K562 (cell line): ENCODE data around the gene YBX3.

Experiments
- NRF1 ChIP-seq, 2 experiments: fragments of 450-650 bp; IDR thresholded peaks in 1 of 2; conservative IDR thresholded peaks in 1 of 2; 2 replicates each; pipeline ENCODE4 v1.6.1; 2014; ENCODE audit warnings: mild to moderate bottlenecking in 2 of 2
- SMARCC2 ChIP-seq: fragments of 450-650 bp; IDR thresholded peaks from 2 replicates; pipeline ENCODE4 v1.6.1; 2017; ENCODE audit warnings: antibody characterized with exemption, moderate library complexity, mild to moderate bottlenecking, low read depth
- TF ChIP-seq, protein P1 (sequence below): IDR thresholded peaks from 2 replicates; pipeline ENCODE4 v1.6.1; 2014; ENCODE audit warnings: antibody characterized with exemption
- TF ChIP-seq, protein P2 (sequence below), 3 experiments: IDR thresholded peaks in 2 of 3; conservative IDR thresholded peaks in 1 of 3; 2 replicates each; pipeline ENCODE4 v1.5.1; 2011 to 2012; ENCODE audit warnings: low read length in 3 of 3, mild to moderate bottlenecking in 3 of 3, control low read depth in 2 of 3, improper control_type of control experiment in 1 of 3, inconsistent platforms in 1 of 3, low read depth in 1 of 3, mixed read lengths in 1 of 3, moderate library complexity in 1 of 3; ENCODE audit not compliant: insufficient read depth in 2 of 3
- TF ChIP-seq, protein P3 (sequence below): fragments of 150-350 bp; IDR thresholded peaks from 2 replicates; pipeline ENCODE4 v1.6.1; 2014; ENCODE audit warnings: low read depth, mild to moderate bottlenecking, low read length, borderline replicate concordance

DNA sequence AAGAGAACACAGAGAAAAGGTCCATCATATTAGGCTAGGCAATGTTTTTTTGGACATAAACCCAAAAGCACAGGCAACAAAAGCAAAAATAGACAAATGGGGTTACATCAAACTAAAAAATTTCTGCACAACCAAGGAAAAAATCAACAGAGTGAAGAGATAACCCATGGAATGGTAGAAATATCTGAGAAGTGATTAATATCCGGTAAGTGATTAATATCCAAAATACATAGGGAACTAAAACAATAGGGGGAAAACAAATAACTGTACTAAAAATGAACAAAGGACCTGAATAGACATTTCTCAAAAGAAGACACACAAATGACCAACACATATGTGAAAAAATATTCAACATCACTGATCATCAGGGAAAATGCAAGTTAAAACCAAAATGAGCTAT lies 53.6 kb downstream of the YBX3 start:
- TF ChIP-seq, protein P1, sequence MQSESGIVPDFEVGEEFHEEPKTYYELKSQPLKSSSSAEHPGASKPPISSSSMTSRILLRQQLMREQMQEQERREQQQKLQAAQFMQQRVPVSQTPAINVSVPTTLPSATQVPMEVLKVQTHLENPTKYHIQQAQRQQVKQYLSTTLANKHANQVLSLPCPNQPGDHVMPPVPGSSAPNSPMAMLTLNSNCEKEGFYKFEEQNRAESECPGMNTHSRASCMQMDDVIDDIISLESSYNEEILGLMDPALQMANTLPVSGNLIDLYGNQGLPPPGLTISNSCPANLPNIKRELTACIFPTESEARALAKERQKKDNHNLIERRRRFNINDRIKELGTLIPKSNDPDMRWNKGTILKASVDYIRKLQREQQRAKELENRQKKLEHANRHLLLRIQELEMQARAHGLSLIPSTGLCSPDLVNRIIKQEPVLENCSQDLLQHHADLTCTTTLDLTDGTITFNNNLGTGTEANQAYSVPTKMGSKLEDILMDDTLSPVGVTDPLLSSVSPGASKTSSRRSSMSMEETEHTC, result no peak
- TF ChIP-seq SMARCC2 (no peak), NRF1 (conservative IDR thresholded peaks at IDR 0.05 in 1 of 2, IDR thresholded peaks at IDR 0.05 in 1 of 2) (no peak)
- TF ChIP-seq, protein P2, sequence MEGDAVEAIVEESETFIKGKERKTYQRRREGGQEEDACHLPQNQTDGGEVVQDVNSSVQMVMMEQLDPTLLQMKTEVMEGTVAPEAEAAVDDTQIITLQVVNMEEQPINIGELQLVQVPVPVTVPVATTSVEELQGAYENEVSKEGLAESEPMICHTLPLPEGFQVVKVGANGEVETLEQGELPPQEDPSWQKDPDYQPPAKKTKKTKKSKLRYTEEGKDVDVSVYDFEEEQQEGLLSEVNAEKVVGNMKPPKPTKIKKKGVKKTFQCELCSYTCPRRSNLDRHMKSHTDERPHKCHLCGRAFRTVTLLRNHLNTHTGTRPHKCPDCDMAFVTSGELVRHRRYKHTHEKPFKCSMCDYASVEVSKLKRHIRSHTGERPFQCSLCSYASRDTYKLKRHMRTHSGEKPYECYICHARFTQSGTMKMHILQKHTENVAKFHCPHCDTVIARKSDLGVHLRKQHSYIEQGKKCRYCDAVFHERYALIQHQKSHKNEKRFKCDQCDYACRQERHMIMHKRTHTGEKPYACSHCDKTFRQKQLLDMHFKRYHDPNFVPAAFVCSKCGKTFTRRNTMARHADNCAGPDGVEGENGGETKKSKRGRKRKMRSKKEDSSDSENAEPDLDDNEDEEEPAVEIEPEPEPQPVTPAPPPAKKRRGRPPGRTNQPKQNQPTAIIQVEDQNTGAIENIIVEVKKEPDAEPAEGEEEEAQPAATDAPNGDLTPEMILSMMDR (IDR thresholded peaks at IDR 0.05 in 2 of 3, conservative IDR thresholded peaks at IDR 0.05 in 1 of 3; ENCODE audit: insufficient read depth in 2 of 3, low read depth in 1 of 3, low read length in 3 of 3), result no peak
- TF ChIP-seq, protein P3, sequence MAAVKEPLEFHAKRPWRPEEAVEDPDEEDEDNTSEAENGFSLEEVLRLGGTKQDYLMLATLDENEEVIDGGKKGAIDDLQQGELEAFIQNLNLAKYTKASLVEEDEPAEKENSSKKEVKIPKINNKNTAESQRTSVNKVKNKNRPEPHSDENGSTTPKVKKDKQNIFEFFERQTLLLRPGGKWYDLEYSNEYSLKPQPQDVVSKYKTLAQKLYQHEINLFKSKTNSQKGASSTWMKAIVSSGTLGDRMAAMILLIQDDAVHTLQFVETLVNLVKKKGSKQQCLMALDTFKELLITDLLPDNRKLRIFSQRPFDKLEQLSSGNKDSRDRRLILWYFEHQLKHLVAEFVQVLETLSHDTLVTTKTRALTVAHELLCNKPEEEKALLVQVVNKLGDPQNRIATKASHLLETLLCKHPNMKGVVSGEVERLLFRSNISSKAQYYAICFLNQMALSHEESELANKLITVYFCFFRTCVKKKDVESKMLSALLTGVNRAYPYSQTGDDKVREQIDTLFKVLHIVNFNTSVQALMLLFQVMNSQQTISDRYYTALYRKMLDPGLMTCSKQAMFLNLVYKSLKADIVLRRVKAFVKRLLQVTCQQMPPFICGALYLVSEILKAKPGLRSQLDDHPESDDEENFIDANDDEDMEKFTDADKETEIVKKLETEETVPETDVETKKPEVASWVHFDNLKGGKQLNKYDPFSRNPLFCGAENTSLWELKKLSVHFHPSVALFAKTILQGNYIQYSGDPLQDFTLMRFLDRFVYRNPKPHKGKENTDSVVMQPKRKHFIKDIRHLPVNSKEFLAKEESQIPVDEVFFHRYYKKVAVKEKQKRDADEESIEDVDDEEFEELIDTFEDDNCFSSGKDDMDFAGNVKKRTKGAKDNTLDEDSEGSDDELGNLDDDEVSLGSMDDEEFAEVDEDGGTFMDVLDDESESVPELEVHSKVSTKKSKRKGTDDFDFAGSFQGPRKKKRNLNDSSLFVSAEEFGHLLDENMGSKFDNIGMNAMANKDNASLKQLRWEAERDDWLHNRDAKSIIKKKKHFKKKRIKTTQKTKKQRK, result no peak
